Stimulated activated CD4-positive, alpha-beta T cell treated with anti-CD3 and anti-CD28 coated beads, Interleukin-4, amount 100 ng/mL, for 48 hours (primary cell): Measurements from ENCODE around the gene HHIP.

ENCODE experiments used
- DNase-seq, 2 donors: peaks; one replicate each; pipeline ENCODE4 v3.0.0-alpha.2; 2020; ENCODE audit warnings: low read depth in 2 of 2

The HHIP gene

GRCh38 chr4:144645631-144646522, at the start of gene HHIP:
Gene HHIP, plus strand, starts transcription at chr4:144646156. Its CDS starts 520 bp downstream, at chr4:144646676.
- DNase-seq, result peak in 1 of 2 donors; percentile 8

GRCh38 chr4:144597171-144597570, 48.8 kb upstream of the HHIP start:
- DNase-seq, result no peak

GRCh38 chr4:144599621-144600020, 46.3 kb upstream of the HHIP start:
- DNase-seq, result no peak

GRCh38 chr4:144611850-144612249, 34.1 kb upstream of the HHIP start:
- DNase-seq, result no peak

- DNase-seq, result no peak
These were observed 30.9 kb upstream of the HHIP start for GRCh38 chr4:144614850-144615585.

- DNase-seq, result no peak
These were observed 24.3 kb upstream of the HHIP start for GRCh38 chr4:144621681-144622080.

- no peak for DNase-seq
These were observed 18.3 kb upstream of the HHIP start for GRCh38 chr4:144627663-144628076.

- DNase-seq, result no peak
These were observed 12.7 kb upstream of the HHIP start for GRCh38 chr4:144633215-144633614.

- DNase-seq, result no peak
These were observed 10.8 kb upstream of the HHIP start for GRCh38 chr4:144634978-144635747.

- no peak for DNase-seq
These were observed 1.4 kb upstream of the HHIP start for GRCh38 chr4:144644368-144645101.

GRCh38 chr4:144645102-144645630, 790 bp upstream of the HHIP start:
- no peak for DNase-seq

- DNase-seq, result no peak
These were observed 653 bp downstream of the HHIP start for GRCh38 chr4:144646523-144647094.

- no peak for DNase-seq
These were observed 1.2 kb downstream of the HHIP start for GRCh38 chr4:144647095-144647561.

GRCh38 chr4:144647590-144647989, 1.6 kb downstream of the HHIP start:
- DNase-seq, result no peak

GRCh38 chr4:144648042-144648441, 2.1 kb downstream of the HHIP start:
- DNase-seq, result no peak

- DNase-seq, result no peak
These were observed 3.7 kb downstream of the HHIP start for GRCh38 chr4:144649646-144650045.

- DNase-seq, result no peak
These were observed 4.5 kb downstream of the HHIP start for GRCh38 chr4:144650311-144651005.

- no peak for DNase-seq
These were observed 8.0 kb downstream of the HHIP start for GRCh38 chr4:144653781-144654545.

- no peak for DNase-seq
These were observed 9.5 kb downstream of the HHIP start for GRCh38 chr4:144655491-144655890.
